GM12878 (cell line): ENCODE data around the gene EEF2K. TPM values are rescaled to one million over a fixed set of nuclear protein-coding genes. Genes with fewer than 3 reads are reported as not detected.
A peak's percentile ranks its signal among the peaks of the same experiment; 100 is the strongest.

ENCODE experiments used
- ATAC-seq: fragments of 200-7000 bp; cut with Tn5 transposase; 3 replicates; pipeline ENCODE4 v1.9.1; 2020; ENCODE audit warnings: mild to moderate bottlenecking, moderate library complexity
- BruUV-seq: library from RNA; stranded (reverse); fragments of 400-500 nt; replicated peaks from 2 replicates; lab custom pipeline; 2021; lab: Mats Ljungman, UMichigan
- CTCF ChIA-PET: fragments of 300-600 bp; sonication (Branson Sonifier 250); formaldehyde crosslinking; extraction: SDS; loops from one replicate; lab custom pipeline; 2021; ENCODE audit warnings: inconsistent platforms; lab: Yijun Ruan, JAX
- POLR2A ChIA-PET: fragments of 350-600 bp; formaldehyde crosslinking; extraction: SDS; loops from one replicate; lab custom pipeline; 2021; ENCODE audit warnings: inconsistent platforms; lab: Charles Lee
- RAD21 ChIA-PET: fragments of 300-600 bp; sonication (Branson Sonifier 250); formaldehyde crosslinking; loops from one replicate; lab custom pipeline; 2023; ENCODE audit warnings: antibody characterized with exemption; ENCODE audit not compliant: unreplicated experiment; lab: Charles Lee
- SMC1A ChIA-PET: fragments of 300-600 bp; sonication (Branson Sonifier 250); formaldehyde crosslinking; loops from one replicate; lab custom pipeline; 2023; ENCODE audit not compliant: unreplicated experiment, uncharacterized antibody; lab: Charles Lee
- DNase-seq: peaks from one replicate; pipeline ENCODE4 v3.0.0-alpha.2; 2011; ENCODE audit warnings: low read depth, low spot score
- FAIRE-seq: peaks from 3 replicates; lab custom pipeline; 2011; peaks lifted over from hg19 to GRCh38; lab: Jason Lieb, UNC
- H2AFZ ChIP-seq: 2 replicates; pipeline ENCODE4 v1.6.0; 2011; ENCODE audit warnings: low read depth, low read length, control low read depth; ENCODE audit not compliant: control insufficient read depth
- H3K27ac ChIP-seq: 2 replicates; pipeline ENCODE4 v1.5.1; 2011; ENCODE audit warnings: control low read depth; ENCODE audit not compliant: control insufficient read depth, insufficient read depth
- H3K27me3 ChIP-seq, 2 experiments: replicated peaks in 1 of 2; 2 replicates each; pipeline versions ENCODE4 v1.6.0 to v1.6.1; 2011; ENCODE audit warnings: low read length in 1 of 2; ENCODE audit not compliant: control insufficient read depth in 2 of 2, insufficient read depth in 2 of 2
- H3K36me3 ChIP-seq, 2 experiments: 2 replicates each; pipeline ENCODE4 v1.5.1; 2011; ENCODE audit warnings: low read length in 1 of 2; ENCODE audit not compliant: control insufficient read depth in 2 of 2, insufficient read depth in 2 of 2
- H3K4me1 ChIP-seq: 2 replicates; pipeline ENCODE4 v1.6.1; 2011; ENCODE audit warnings: mild to moderate bottlenecking, low read length, moderate library complexity, mixed read lengths; ENCODE audit not compliant: control insufficient read depth, insufficient read depth
- H3K4me2 ChIP-seq: 2 replicates; pipeline ENCODE4 v1.6.0; 2011; ENCODE audit warnings: control low read depth; ENCODE audit not compliant: control insufficient read depth, insufficient read depth
- H3K4me3 ChIP-seq: fragments of 200-600 bp; sonication (generic); 2 replicates; pipeline ENCODE4 v1.5.1; 2016
- H3K79me2 ChIP-seq: 2 replicates; pipeline ENCODE4 v1.6.0; 2011; ENCODE audit warnings: low read length; ENCODE audit not compliant: control insufficient read depth, insufficient read depth
- H3K9ac ChIP-seq: 2 replicates; pipeline ENCODE4 v1.8.0; 2011; ENCODE audit warnings: low read length, control low read depth, mixed read lengths; ENCODE audit not compliant: control insufficient read depth, insufficient read depth
- H3K9me3 ChIP-seq: replicated peaks from 3 replicates; pipeline ENCODE4 v1.5.1; 2011; ENCODE audit warnings: mild to moderate bottlenecking, low read length; ENCODE audit not compliant: control insufficient read depth, insufficient read depth
- H4K20me1 ChIP-seq: 2 replicates; pipeline ENCODE4 v1.6.0; 2011; ENCODE audit not compliant: control insufficient read depth, insufficient read depth
- CBFB ChIP-seq: IDR thresholded peaks from 2 replicates; pipeline ENCODE4 v1.6.1; 2016; ENCODE audit warnings: antibody characterized with exemption, low read depth
- CTCF ChIP-seq, 3 experiments: IDR thresholded peaks in 2 of 3; conservative IDR thresholded peaks in 1 of 3; 2 replicates each; pipeline ENCODE4 v1.5.1; 2011; ENCODE audit warnings: low read depth in 3 of 3, low read length in 3 of 3, mild to moderate bottlenecking in 3 of 3, control low read depth in 2 of 3, moderate library complexity in 2 of 3, inconsistent platforms in 1 of 3, mixed read lengths in 1 of 3; ENCODE audit not compliant: control insufficient read depth in 2 of 3, insufficient read depth in 1 of 3; ENCODE audit errors: extremely low read depth in 1 of 3
- E2F8 ChIP-seq: fragments of 450-650 bp; IDR thresholded peaks from 2 replicates; pipeline ENCODE4 v1.6.1; 2018; ENCODE audit warnings: mild to moderate bottlenecking, low read depth, moderate library complexity; ENCODE audit not compliant: partially characterized antibody
- GATAD2B ChIP-seq: fragments of 450-650 bp; conservative IDR thresholded peaks from 2 replicates; pipeline ENCODE4 v1.6.1; 2017; ENCODE audit warnings: low read depth, mild to moderate bottlenecking, moderate library complexity
- JUND ChIP-seq: IDR thresholded peaks from 2 replicates; pipeline ENCODE4 v1.6.1; 2012; ENCODE audit warnings: low read depth, mild to moderate bottlenecking, low read length, improper control_type of control experiment, moderate library complexity
- MEF2A ChIP-seq: IDR thresholded peaks from 2 replicates; pipeline ENCODE4 v1.6.1; 2011; ENCODE audit warnings: low read depth, mild to moderate bottlenecking, low read length, moderate library complexity; ENCODE audit not compliant: insufficient read depth
- PML ChIP-seq: IDR thresholded peaks from 2 replicates; pipeline ENCODE4 v1.6.1; 2012; ENCODE audit warnings: low read length, inconsistent platforms
- POLR2AphosphoS5 ChIP-seq: IDR thresholded peaks from 2 replicates; pipeline ENCODE4 v1.6.1; 2011; ENCODE audit warnings: mild to moderate bottlenecking, low read length, inconsistent platforms
- POU2F2 ChIP-seq: IDR thresholded peaks from 3 replicates; pipeline ENCODE4 v1.6.1; 2011; ENCODE audit warnings: low read depth, mild to moderate bottlenecking, low read length, borderline replicate concordance
- RAD21 ChIP-seq: IDR thresholded peaks from 2 replicates; pipeline ENCODE4 v1.6.1; 2011; ENCODE audit warnings: mild to moderate bottlenecking, low read depth, low read length, moderate library complexity; ENCODE audit not compliant: insufficient read depth
- SKIL ChIP-seq: fragments of 450-650 bp; IDR thresholded peaks from 2 replicates; pipeline ENCODE4 v1.6.1; 2017; ENCODE audit warnings: mild to moderate bottlenecking, low read depth, inconsistent platforms; ENCODE audit not compliant: poor library complexity, severe bottlenecking
- TCF7 ChIP-seq: IDR thresholded peaks from 2 replicates; pipeline ENCODE4 v1.6.1; 2014; ENCODE audit warnings: antibody characterized with exemption, borderline replicate concordance
- ZBTB33 ChIP-seq: fragments of 450-650 bp; IDR thresholded peaks from 2 replicates; pipeline ENCODE4 v1.6.1; 2017; ENCODE audit warnings: mild to moderate bottlenecking
- WGBS: methylation state at CpG from one replicate; pipeline ENCODE4 v1.1.6; 2016; ENCODE audit warnings: low lambda C conversion rate; ENCODE audit not compliant: insufficient replicate concordance, insufficient coverage; ENCODE audit errors: missing lambda C conversion rate; 5-methylcytosine and 5-hydroxymethylcytosine counted together
- in situ Hi-C: fragments of 300-500 bp; cut with MboI; formaldehyde crosslinking; loops from 9 replicates; pipeline ENCODE4 v1.14.3; 2018; ENCODE audit warnings: mixed read lengths
- intact Hi-C: fragments of 100-400 bp; cut with micrococcal nuclease; formaldehyde crosslinking; loops from one replicate; pipeline ENCODE4 v1.14.2; 2022; ENCODE audit not compliant: unreplicated experiment
- polyA plus RNA-seq, 11 experiments: library from polyadenylated mRNA; depleted of rRNA in 4 of 11; unstranded in 6 of 11; stranded (reverse) in 5 of 11; fragments of >200 nt; fragmentation: Nextera tagmentation in 4 of 11; fragmentation: Illumina TruSeq in 1 of 11; extraction: Ambion mirVana in 4 of 11; extraction: Trizol in 1 of 11; gene quantifications; 1 replicate in 1 of 11; 2 replicates in 10 of 11; pipeline versions ENCODE4 v1.2.1 to v1.2.3, GENCODE V29; 2011 to 2016; ENCODE audit warnings: inconsistent platforms in 2 of 11, missing spikeins in 2 of 11, low read depth in 1 of 11
- total RNA-seq, 4 experiments: library from RNA; depleted of rRNA in 3 of 4; stranded (reverse); fragments of >200 nt in 3 of 4; fragmentation: Illumina TruSeq in 1 of 4; extraction: Trizol in 1 of 4; gene quantifications; 2 replicates each; pipeline versions ENCODE4 v1.2.1 to v1.2.3, GENCODE V29; 2013 to 2021

Gene EEF2K
- total and polyA plus RNA-seq, 10 of the 15 experiments (the other 5 are each of a cell fraction or from before 2014, with no cell fraction given) = 2.0 to 29.6 (median 12.2) TPM

GRCh38 chr16:22198547-22199293, 7.4 kb upstream of the EEF2K start:
- ChIA-PET CTCF (interaction anchor here (0.6 to 7.8 kb wide), 5 partner anchors 9 to 101 kb away, joined by 3 to 132 read pairs (median 4); partner anchors contain the start of gene POLR3E), SMC1A (interaction anchor here (3.1 to 9.0 kb wide), 2 partner anchors 10 to 99 kb away, joined by 11 to 86 read pairs; partner anchors contain the start of gene POLR3E), RAD21 (interaction anchor here (1.3 to 2.6 kb wide), 3 partner anchors 10 to 102 kb away, joined by 4 to 10 read pairs (median 5); no protein-coding TSS in a partner anchor), POLR2A (interaction anchor here (1.2 to 1.5 kb wide), 4 partner anchors 9 to 101 kb away, joined by 3 to 4 read pairs (median 3); no protein-coding TSS in a partner anchor)
- intact Hi-C loops (no loop called here), in situ Hi-C loops (loop anchor here (5.0 kb wide), 1 partner anchor 99 kb away; the partner anchor contains the start of gene POLR3E)
- FAIRE-seq = no peak
- H3K4me3 ChIP-seq = no peak overlapping the region
- H3K9me3 ChIP-seq = no peaks in the 10 kb centered on the region
- no peak for DNase-seq
- H3K27ac ChIP-seq = no peak overlapping the region; the same call in 1 of the 2 replicates
- no peak overlapping the region for H3K9ac ChIP-seq
- H3K4me2 ChIP-seq = peak overlapping the region; percentile 31; the same call in 1 of the 2 replicates
- peak overlapping the region; percentile 33; the same call in 1 of the 2 replicates for H2AFZ ChIP-seq
- WGBS = 43% methylated on average over 7 of the region's 7 CpGs
- no peaks in the 10 kb centered on the region for H3K36me3 ChIP-seq
- peaks cover 31% of the 10 kb centered on the region for H3K4me1 ChIP-seq
- no TSS peak for BruUV-seq
- peak; percentile 42 for ATAC-seq
- no peaks in the 10 kb centered on the region for H3K27me3 ChIP-seq
- H4K20me1 ChIP-seq = no peaks in the 10 kb centered on the region
- no peaks in the 10 kb centered on the region for H3K79me2 ChIP-seq
- no peak for TF ChIP-seq TCF7
- TF ChIP-seq ZBTB33 = no peak
- no peak for TF ChIP-seq POU2F2
- no peak for TF ChIP-seq E2F8
- peak; percentile 2 to 31 (median 30); a peak in 4 of 6 replicates for TF ChIP-seq CTCF (IDR thresholded peaks at IDR 0.05 in 2 of 3, conservative IDR thresholded peaks at IDR 0.05 in 1 of 3; ENCODE audit: control insufficient read depth in 2 of 3, extremely low read depth in 1 of 3, insufficient read depth in 1 of 3, low read depth in 3 of 3, low read length in 3 of 3)
- TF ChIP-seq CBFB = no peak
- no peak for TF ChIP-seq POLR2AphosphoS5
- TF ChIP-seq SKIL = no peak
- no peak for TF ChIP-seq GATAD2B
- TF ChIP-seq RAD21 = peak; percentile 35; the same call in 1 of the 2 replicates
- no peak for TF ChIP-seq MEF2A
- TF ChIP-seq JUND = no peak
- TF ChIP-seq PML = no peak
